ENCODE data around the gene KCNJ4. TPM values are rescaled to one million over a fixed set of nuclear protein-coding genes. Genes with fewer than 3 reads are reported as not detected.

Gene KCNJ4
- total RNA-seq, 1 experiment from 2014 or later = 0.92 TPM

DNA sequence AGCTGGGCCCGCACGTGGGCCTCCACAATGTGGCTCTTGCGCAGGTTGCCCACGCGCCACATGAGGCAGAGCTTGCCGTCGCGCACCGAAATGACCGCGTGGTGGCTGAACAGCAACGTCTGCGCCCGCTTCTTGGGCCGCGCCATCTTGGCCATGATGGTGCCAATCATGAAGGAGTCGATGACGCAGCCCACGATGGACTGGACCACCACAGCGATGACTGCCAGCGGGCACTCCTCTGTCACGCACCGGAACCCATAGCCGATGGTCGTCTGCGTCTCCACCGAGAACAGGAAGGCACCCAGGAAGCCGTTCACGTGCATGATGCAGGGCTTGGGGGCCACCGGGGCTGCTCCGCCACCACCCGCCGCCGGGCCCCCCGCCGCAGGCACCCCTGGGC lies 27.5 kb downstream of the KCNJ4 start:
- Mint-ChIP-seq H3K27ac (no peak overlapping the region), H3K27me3 (ENCODE audit: low read depth) (no peaks in the 10 kb centered on the region), H3K9me3 (no peaks in the 10 kb centered on the region), H3K4me1 (peaks cover 20 to 38% of the 10 kb centered on the region in 2 experiments), H3K36me3 (ENCODE audit: insufficient read depth in 1 of 3, low read depth in 3 of 3) (no peaks in the 10 kb centered on the region), H3K4me3 (no peak overlapping the region)
- H2BK120ac ChIP-seq (ENCODE audit: low read depth, low read length, poor library complexity, severe bottlenecking) = no peak overlapping the region
- H3K27ac ChIP-seq (ENCODE audit: insufficient read length, low read depth, low read length) = no peak overlapping the region
- no peaks in the 10 kb centered on the region for H3K27me3 ChIP-seq (ENCODE audit: insufficient read depth, low read length)
- no peak overlapping the region for H3K4ac ChIP-seq (ENCODE audit: low read depth, low read length)
- no peak overlapping the region for H3K18ac ChIP-seq (ENCODE audit: insufficient read length, low read depth, low read length)
- no peak overlapping the region for H3K23ac ChIP-seq (ENCODE audit: insufficient read length, low read depth, low read length)
- TF ChIP-seq, protein P1, sequence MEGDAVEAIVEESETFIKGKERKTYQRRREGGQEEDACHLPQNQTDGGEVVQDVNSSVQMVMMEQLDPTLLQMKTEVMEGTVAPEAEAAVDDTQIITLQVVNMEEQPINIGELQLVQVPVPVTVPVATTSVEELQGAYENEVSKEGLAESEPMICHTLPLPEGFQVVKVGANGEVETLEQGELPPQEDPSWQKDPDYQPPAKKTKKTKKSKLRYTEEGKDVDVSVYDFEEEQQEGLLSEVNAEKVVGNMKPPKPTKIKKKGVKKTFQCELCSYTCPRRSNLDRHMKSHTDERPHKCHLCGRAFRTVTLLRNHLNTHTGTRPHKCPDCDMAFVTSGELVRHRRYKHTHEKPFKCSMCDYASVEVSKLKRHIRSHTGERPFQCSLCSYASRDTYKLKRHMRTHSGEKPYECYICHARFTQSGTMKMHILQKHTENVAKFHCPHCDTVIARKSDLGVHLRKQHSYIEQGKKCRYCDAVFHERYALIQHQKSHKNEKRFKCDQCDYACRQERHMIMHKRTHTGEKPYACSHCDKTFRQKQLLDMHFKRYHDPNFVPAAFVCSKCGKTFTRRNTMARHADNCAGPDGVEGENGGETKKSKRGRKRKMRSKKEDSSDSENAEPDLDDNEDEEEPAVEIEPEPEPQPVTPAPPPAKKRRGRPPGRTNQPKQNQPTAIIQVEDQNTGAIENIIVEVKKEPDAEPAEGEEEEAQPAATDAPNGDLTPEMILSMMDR (conservative IDR thresholded peaks at IDR 0.05) = no peak
- H2BK20ac ChIP-seq (ENCODE audit: low read depth, low read length, poor library complexity, severe bottlenecking) = no peak overlapping the region
- H4K5ac ChIP-seq (ENCODE audit: insufficient read length, low read depth, low read length) = no peak overlapping the region
- H3K56ac ChIP-seq (ENCODE audit: insufficient read length, low read depth, low read length) = no peak overlapping the region
- DNase-seq = no peak
- H2BK12ac ChIP-seq (ENCODE audit: insufficient read length, low read depth, low read length) = no peak overlapping the region
- H2BK5ac ChIP-seq (ENCODE audit: insufficient read length, low read length) = no peak overlapping the region
- no peak overlapping the region for H2BK15ac ChIP-seq (ENCODE audit: low read depth, low read length)
- H2AK5ac ChIP-seq (ENCODE audit: insufficient read length, low read length) = no peak overlapping the region
- H2AFZ ChIP-seq (ENCODE audit: low read length) = no peak overlapping the region
- no peak overlapping the region for H4K8ac ChIP-seq (replicated peaks; ENCODE audit: insufficient read length, low read depth, low read length)
- H3K79me2 ChIP-seq (ENCODE audit: insufficient read depth, low read length) = no peaks in the 10 kb centered on the region
- no peaks in the 10 kb centered on the region for H3K79me1 ChIP-seq (ENCODE audit: insufficient read depth, low read depth, low read length, poor library complexity, severe bottlenecking)
- H4K20me1 ChIP-seq (ENCODE audit: control insufficient read depth, insufficient read depth, insufficient read length) = no peaks in the 10 kb centered on the region
- no peak overlapping the region for H3T11ph ChIP-seq (ENCODE audit: low read length)
- no peaks in the 10 kb centered on the region for H3K23me2 ChIP-seq (ENCODE audit: insufficient read length, low read depth, low read length, poor library complexity, severe bottlenecking)
- H3K4me1 ChIP-seq (ENCODE audit: insufficient read depth, low read length) = no peaks in the 10 kb centered on the region; the same call in 1 of the 2 replicates
- no peak overlapping the region for H4K91ac ChIP-seq (ENCODE audit: insufficient read length, low read depth, low read length)
- no peaks in the 10 kb centered on the region for H3K9me3 ChIP-seq (ENCODE audit: control insufficient read depth, low read depth, low read length)
- no peak overlapping the region for H3K14ac ChIP-seq (ENCODE audit: insufficient read depth, low read length)
- no peak overlapping the region for H3K4me2 ChIP-seq (ENCODE audit: insufficient read depth, insufficient read length, low read length)
- H3K9ac ChIP-seq (ENCODE audit: extremely low read depth, insufficient read length, low read length) = no peak overlapping the region
- WGBS (ENCODE audit: extremely low coverage, insufficient read length, low lambda C conversion rate) = no CpG with 5 or more reads among the region's 36 CpGs

Measured in H9 (cell line).